ENCODE data around the gene INPP4A. TPM values are rescaled to one million over a fixed set of nuclear protein-coding genes. Genes with fewer than 3 reads are reported as not detected.
"Not testable (repeated sequence)": the region's sequence is repeated elsewhere in the genome, so short reads cannot be mapped to it uniquely, and the experiment has no call there.

The INPP4A gene
- total RNA-seq, 2 experiments from 2014 or later = 40.5 to 41.7 TPM

GRCh38 chr2:98580656-98581284 lies 136.1 kb downstream of the INPP4A start:
- CTCF ChIA-PET = no interaction called here
- POLR2A ChIA-PET = no interaction called here

GRCh38 chr2:98582523-98582922 lies 137.9 kb downstream of the INPP4A start:
- ChIA-PET CTCF (no interaction called here), POLR2A (no interaction called here)

GRCh38 chr2:98583276-98583675 lies 138.6 kb downstream of the INPP4A start:
- POLR2A ChIA-PET = no interaction called here
- CTCF ChIA-PET = no interaction called here

GRCh38 chr2:98583816-98584618 lies 139.4 kb downstream of the INPP4A start:
- CTCF ChIA-PET = no interaction called here
- POLR2A ChIA-PET = no interaction called here

- CTCF ChIA-PET = interaction anchor here (0.5 to 2.1 kb wide), 3 partner anchors 17 to 544 kb away, joined by 3 to 4 read pairs (median 3); no protein-coding TSS in a partner anchor
- POLR2A ChIA-PET = no interaction called here
These were observed 140.7 kb downstream of the INPP4A start for GRCh38 chr2:98585386-98585785.

DNA sequence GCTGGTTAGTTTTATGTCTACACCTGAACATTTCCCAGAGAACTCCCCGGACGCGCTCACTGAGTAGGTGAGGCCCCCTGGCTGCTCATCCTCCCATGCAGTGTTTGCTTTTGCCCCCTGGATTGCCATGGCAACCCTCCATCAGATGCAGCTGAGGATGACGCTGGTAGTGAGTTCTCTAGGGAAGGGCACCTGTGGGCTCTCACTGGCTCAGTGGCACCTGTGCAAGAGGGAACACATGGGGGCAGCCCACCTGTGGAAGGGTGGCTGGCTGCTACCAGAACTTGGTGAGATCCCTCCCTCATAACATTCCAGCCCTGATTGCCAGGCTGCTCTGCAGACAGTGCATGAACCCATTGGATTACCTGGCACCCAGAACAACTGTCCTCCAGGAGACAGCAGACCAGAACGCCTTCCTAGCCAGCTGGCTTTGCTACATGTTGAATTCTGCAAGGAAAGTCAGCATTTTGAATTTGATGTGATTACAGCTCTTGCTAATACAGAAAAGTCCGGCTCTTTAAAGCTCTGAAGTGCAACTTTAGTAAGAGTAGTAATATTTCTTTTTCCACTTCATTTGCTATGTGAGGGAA lies 142.0 kb downstream of the INPP4A start:
- POLR2A ChIA-PET = no interaction called here
- CTCF ChIA-PET = interaction anchor here (2.1 kb wide), 1 partner anchor 18 kb away, joined by 4 read pairs; no protein-coding TSS in a partner anchor

GRCh38 chr2:98588880-98589431 lies 144.3 kb downstream of the INPP4A start:
- POLR2A ChIA-PET = no interaction called here
- CTCF ChIA-PET = no interaction called here

DNA sequence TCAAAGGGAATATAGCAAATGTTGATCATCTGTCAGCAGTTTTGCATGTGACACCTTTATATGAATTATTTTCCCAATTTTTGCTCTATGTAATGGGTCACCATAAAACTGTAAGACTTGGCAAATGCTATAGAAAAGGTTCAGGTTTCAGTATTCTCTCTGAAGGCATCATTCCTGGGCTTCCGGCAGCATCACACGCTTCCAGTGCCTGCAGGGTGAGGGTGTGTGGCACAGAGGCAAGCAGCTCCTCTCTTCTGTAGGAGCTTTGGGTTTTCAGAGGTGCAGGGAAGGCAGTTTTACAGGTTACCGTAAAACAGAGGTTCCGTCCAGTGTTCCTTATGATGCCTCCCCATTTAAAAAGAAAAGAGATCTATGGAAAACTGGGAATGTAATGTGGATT lies 144.8 kb downstream of the INPP4A start:
- ChIA-PET CTCF (no interaction called here), POLR2A (no interaction called here)

DNA sequence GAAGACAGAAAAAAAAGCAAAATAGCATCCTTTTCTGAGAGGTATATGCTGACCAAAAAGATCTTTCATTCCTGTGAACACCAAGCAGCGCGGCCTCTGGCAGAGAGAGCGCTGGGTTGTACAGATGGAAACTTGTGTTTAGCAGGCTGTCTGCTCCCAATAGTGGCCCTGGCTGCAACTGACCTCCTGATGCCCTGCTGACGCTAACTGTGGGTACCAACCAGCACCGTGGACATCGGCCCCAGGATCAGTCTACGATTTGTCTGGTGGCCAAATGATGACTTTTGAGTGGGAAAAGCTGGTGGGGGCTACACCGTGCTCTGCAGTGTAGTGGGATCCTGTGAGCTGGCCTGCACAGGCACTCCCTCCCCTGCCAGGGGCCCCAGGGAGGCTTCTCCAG lies 147.9 kb downstream of the INPP4A start:
- ChIA-PET POLR2A (interaction anchor here (0.6 kb wide), 1 partner anchor 52 kb away, joined by 3 read pairs; no protein-coding TSS in a partner anchor), CTCF (no interaction called here)

DNA sequence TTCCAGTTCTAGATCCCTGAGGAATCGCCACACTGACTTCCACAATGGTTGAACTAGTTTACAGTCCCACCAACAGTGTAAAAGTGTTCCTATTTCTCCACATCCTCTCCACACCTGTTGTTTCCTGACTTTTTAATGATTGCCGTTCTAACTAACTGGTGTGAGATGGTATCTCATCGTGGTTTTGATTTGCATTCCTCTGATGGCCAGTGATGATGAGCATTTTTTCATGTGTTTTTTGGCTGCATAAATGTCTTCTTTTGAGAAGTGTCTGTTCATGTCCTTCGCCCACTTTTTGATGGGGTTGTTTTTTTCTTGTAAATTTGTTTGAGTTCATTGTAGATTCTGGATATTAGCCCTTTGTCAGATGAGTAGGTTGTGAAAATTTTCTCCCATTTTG lies 150.0 kb downstream of the INPP4A start:
- POLR2A ChIA-PET, CTCF ChIA-PET: not testable (repeated sequence)

DNA sequence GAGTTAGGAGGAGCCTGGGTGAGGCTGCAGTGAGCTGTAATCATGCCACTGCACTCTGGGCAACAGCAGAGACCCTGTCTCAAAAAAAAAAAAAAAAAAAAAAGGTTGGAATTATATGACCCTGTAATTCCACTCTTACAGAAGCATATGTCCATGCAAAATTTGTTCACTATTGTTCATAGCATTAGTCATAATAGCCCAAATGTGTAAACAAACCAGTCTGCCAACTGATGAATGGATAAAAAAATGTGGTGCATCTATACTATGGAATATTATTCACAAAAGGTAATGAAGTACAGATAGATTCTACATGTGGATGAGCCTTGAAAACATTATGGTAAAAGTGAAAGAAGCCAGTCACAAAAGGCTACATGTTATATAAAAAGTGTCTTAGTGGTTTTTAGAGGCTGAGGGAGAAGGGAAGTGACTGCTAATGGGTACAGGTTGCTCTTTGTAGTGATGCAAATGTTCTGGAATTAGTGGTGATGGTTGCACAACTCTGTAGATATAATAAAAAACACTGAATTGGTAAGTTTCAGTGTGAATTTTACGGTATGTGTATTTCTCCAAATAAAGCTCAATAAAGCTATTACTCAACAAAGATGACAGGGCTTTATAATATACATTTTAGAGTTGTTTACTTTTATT lies 154.2 kb downstream of the INPP4A start:
- CTCF ChIA-PET = interaction anchor here (0.6 kb wide), 1 partner anchor 172 kb away, joined by 3 read pairs; no protein-coding TSS in a partner anchor
- POLR2A ChIA-PET = no interaction called here

DNA sequence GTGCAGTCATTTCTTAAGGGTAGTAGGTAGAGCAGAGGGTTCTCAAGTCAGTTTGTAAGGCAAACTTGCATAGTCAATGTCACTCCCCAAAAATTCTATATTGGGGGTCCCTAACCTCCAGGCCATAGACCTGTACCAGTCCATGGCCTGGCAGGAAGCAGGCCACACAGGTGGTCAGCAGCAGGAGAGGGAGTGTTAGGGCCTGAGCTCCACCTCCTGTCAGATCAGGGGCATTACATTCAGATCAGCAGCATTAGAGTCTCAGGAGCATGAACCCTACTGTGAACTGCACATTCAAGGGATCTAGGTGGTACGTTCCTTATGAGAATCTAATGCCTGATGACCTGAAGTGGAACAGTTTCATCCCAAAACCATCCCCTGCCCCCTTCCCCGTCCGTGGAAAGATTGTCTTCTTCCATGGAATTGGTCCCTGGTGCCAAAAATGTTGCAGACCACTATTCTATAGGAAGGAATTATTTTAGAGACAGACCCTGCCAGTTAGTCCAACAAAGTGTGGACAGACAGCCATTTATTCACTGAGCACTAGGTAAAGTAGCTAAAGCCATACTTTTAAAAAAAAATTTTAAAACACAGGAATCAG lies 157.0 kb downstream of the INPP4A start:
- POLR2A ChIA-PET = no interaction called here
- CTCF ChIA-PET = interaction anchor here (0.8 to 1.2 kb wide), 2 partner anchors 188 to 234 kb away, joined by 3 read pairs; no protein-coding TSS in a partner anchor

DNA sequence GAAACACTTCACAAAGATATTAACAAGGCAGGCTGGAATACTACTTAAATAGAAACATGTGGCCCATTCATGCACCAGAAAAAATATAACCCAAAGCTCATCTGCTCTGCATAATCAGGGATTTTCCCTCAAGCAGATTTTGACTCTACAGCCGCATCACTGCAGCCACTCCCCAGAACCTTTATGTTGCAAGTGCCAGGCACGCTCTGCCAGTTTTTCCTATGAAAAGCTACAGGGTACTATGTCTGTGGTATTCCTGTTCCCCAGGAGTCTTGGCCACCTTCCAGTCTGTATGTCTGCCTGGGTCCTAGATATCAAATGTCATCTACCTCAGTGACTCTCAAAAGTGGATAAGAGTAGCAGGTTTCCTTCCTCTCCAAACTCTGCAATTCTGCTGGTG lies 159.9 kb downstream of the INPP4A start:
- POLR2A ChIA-PET = interaction anchor here (0.5 kb wide), 1 partner anchor 56 kb away, joined by 3 read pairs; no protein-coding TSS in a partner anchor
- CTCF ChIA-PET = no interaction called here

GRCh38 chr2:98605076-98605475 lies 160.4 kb downstream of the INPP4A start:
- CTCF ChIA-PET = no interaction called here
- POLR2A ChIA-PET = interaction anchor here (0.5 kb wide), 1 partner anchor 55 kb away, joined by 3 read pairs; no protein-coding TSS in a partner anchor

DNA sequence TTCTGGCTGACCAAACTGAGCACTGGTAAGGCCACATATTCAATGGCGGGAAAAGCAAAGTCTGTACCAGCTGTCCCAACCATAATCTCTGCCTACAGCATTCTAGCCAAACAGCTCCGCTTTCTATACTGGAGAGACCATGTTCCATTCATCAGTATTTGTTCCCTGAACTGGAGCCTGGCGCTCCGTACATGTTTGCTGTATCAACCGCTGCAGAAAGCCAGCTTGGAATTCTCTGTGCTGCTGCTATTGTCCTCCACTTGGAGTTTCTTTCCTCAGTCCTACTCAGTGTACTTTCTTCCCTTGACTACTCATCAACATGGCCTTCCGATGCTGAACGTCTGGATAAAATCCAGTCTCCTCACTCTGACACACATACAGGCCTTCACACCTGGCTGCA lies 161.8 kb downstream of the INPP4A start:
- ChIA-PET POLR2A (no interaction called here), CTCF (interaction anchor here (0.9 to 1.2 kb wide), 3 partner anchors 43 to 728 kb away, joined by 3 to 5 read pairs (median 3); no protein-coding TSS in a partner anchor)

DNA sequence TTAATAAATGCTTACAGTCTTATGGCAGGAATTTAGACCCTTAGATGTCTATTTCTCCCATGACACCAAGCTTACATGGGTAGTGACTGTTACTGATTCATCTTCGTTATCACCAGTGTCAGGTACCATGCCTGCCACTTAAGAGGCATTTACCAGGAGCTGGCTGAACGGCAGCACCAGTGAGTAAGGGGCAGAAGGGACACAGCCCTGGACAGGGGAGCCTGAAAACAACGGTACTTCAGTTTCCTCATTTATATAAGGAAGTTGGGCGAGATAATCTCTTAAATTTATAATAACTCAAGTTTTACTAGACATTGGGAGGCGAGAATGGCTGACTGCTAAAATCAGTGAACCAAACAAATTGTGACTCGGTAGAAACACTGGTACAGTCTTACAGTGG lies 162.4 kb downstream of the INPP4A start:
- ChIA-PET POLR2A (interaction anchor here (0.6 kb wide), 1 partner anchor 595 kb away, joined by 9 read pairs; no protein-coding TSS in a partner anchor), CTCF (interaction anchor here (1.2 kb wide), 1 partner anchor 229 kb away, joined by 3 read pairs; no protein-coding TSS in a partner anchor)

DNA sequence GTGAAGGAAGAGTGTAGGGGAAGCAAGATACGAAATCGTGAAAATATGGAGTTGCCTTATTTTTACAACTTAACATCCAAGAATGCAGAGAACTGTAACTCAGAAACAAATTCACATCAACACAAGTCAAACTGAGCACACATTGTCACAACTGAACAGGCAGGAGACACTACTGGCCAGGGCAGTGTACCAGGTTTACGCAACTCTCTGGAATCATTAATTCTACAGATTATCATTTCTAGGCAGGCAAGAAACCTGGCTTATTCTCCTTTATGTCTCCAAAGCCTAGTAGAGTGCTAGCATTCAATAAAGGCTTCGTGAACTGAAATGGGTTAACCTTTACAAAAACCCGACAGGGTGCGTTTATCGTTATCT lies 163.1 kb downstream of the INPP4A start:
- CTCF ChIA-PET = no interaction called here
- POLR2A ChIA-PET = interaction anchor here (0.6 to 0.7 kb wide), 2 partner anchors 121 to 122 kb away, joined by 3 to 4 read pairs; no protein-coding TSS in a partner anchor

DNA sequence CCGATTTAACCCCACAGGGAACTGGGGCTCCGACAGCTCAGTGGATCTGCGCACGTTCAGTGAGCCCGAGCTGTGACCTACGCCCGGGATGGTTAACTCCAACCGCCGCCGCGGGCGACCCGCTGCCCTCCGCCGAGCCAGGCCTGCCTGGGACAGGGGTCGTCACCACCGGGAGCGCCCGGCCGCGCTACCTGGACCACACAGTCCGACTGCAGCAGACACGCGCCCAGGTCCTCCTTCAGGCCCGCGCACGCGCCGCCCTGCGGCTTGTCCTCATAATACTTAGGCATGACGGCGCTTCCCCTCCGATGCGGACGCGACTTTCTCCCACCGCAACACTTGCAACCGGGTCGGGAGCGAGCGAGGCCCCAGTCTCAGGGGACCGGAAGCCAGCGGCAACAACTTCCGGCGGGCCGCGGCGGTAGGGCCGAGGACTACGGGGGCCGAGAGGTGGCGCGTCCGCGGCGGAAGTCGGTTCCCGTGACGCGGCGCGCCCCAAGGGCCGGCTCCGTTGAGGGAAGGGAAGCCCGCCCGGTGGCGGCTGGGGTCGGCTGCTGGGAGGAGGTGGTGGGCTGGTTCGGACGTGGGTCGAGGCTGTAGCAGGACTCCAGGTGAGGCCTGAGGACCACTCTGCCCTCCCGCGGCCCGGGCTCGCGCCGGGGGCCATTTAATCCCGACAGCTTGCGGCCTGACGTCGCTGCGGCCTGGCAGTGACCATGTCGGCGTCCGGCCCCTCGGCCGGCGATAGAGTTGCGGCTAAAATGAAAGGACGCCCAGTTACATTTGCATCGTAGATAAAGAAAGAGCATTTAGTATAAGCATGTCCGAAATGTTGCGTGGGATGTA lies 163.7 kb downstream of the INPP4A start, which contains the start of the genes COA5 and UNC50:
Gene COA5, minus strand, starts transcription at position 397 of the 846 bp plus-strand sequence. Its CDS starts 107 bp downstream, at position 290.
Gene UNC50, plus strand, starts transcription at position 474 of the 846 bp plus-strand sequence. CDS start 1,171 bp downstream, outside the sequence.
- CTCF ChIA-PET = interaction anchor here (1.0 kb wide), 1 partner anchor 25 kb away, joined by 5 read pairs; no protein-coding TSS in a partner anchor
- POLR2A ChIA-PET = interaction anchor here (0.6 to 1.2 kb wide), 4 partner anchors 26 to 122 kb away, joined by 3 to 5 read pairs (median 4); no protein-coding TSS in a partner anchor

Measured in activated CD8-positive, alpha-beta memory T cell treated with anti-CD3 and anti-CD28 coated beads for 36 hours (primary cell).